GM19328 (cell line): ENCODE data around the gene RASSF7.

Experiments used
- ATAC-seq: cut with Tn5 transposase; IDR thresholded peaks from one replicate; pipeline ENCODE4 v1.9.1; 2021; ENCODE audit warnings: mild to moderate bottlenecking, moderate library complexity; ENCODE audit not compliant: unreplicated experiment

Gene RASSF7

DNA sequence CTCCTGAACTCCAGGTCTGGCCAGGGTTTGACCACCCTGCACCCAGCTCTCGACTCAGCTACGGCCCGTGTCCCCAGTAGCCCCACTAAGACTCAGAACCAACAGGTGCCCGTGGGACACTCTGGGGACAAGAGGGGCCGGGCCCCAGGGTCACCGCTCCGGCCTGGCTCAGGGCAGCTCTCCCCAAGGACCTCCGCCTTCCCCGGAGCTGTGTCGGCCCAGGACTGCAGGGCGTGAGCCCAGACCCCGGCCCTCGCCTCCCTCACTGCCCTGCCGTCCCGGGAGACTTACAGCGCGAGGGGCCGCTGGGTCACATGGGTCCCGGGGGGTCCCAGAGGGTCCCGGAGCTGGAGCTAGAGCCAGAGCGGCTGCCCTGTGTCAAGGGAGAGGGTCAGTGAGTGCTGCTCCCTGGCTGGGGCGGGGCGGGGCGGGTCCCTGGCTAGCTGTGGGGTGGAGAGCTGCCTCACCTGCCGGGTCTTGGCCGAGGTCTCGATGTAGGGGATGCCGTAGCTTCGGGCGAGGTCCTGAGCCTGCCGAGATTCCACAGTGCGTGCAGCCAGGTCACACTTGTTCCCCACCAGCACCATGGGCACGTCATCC lies 27.7 kb upstream of the RASSF7 start:
- ATAC-seq: no peak

DNA sequence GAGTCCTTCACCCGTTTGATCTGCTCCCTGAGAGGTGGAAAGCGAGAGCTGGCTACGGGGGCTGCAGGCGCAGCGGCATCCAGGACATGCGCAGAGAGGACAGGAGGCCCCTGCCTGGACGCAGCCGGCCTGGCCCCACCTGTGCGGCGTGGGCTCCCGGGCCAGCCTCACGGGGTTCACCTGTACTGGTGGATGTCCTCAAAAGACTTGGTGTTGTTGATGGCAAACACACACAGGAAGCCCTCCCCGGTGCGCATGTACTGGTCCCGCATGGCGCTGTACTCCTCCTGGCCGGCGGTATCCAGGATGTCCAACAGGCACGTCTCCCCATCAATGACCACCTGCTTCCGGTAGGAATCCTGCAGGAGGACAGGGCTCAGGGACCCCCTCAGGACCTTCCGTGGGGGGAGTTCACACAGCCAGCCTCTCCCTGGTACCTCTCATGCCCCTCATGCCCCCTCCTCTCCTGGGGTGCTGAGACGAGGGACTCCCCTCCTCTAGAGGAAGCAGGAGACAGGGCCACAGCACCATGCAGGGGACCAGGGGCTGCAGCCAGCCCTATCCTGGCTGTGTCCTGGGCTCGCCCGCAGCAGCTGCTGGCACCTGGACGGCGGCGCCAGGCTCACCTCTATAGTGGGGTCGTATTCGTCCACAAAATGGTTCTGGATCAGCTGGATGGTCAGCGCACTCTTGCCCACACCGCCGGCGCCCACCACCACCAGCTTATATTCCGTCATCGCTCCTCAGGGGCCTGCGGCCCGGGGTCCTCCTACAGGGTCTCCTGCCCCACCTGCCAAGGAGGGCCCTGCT lies 27.0 kb upstream of the RASSF7 start:
- ATAC-seq: no peak

DNA sequence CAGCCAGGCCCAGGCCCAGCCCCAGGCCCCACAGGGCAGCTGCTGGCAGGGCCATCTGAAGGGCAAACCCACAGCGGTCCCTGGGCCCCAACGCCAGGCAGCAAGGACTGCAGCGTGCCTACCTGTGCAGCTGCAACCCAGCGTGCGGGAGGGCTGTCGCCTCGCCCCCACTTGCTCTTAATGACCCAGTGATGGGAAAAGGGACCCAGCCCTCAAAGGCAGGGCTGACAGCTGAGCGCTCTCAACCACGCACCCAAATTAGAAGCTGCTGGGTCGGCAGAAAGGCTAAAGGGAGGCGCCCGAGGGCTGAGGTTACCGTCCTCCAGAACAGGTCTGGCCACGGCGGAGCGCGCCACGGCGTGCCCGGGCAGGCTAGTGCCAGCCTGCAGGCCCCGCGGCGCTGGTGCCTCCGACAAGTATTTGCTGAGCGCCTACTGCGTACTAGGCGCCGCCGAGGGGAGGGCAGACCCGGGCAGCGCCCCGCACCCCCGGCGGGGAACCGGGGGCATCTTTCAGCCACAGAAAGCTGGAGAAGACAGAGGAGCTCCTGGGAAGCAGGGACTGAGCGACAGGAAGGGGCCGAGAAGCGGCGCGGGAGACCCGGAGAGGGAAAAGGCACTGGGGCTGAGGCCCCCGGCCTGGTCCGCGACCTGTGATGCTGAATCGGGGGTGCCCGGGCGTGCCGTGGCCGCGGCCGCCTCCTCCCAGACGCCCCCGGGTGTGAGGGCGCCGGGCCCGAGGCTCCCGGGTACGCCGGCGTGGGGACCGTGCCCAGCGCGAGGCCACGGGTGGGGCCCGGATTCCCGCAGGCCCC lies 26.2 kb upstream of the RASSF7 start:
- no peak for ATAC-seq

DNA sequence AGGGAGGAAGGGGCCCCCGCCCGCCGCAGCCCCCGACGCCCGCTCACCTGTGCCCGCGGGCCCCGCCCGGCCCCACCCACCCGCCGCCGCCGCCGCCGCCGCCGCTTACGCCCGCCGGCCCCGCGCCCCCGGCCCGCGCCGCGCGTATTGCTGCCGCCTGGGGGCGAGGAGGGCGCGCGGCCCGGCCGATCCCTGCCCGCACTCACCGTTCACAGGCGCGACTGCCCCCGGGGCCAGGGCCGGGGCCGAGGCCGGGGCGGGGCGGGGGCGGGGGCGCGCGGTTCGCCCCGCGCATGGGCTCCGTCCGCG lies 25.6 kb upstream of the RASSF7 start:
- no peak for ATAC-seq

DNA sequence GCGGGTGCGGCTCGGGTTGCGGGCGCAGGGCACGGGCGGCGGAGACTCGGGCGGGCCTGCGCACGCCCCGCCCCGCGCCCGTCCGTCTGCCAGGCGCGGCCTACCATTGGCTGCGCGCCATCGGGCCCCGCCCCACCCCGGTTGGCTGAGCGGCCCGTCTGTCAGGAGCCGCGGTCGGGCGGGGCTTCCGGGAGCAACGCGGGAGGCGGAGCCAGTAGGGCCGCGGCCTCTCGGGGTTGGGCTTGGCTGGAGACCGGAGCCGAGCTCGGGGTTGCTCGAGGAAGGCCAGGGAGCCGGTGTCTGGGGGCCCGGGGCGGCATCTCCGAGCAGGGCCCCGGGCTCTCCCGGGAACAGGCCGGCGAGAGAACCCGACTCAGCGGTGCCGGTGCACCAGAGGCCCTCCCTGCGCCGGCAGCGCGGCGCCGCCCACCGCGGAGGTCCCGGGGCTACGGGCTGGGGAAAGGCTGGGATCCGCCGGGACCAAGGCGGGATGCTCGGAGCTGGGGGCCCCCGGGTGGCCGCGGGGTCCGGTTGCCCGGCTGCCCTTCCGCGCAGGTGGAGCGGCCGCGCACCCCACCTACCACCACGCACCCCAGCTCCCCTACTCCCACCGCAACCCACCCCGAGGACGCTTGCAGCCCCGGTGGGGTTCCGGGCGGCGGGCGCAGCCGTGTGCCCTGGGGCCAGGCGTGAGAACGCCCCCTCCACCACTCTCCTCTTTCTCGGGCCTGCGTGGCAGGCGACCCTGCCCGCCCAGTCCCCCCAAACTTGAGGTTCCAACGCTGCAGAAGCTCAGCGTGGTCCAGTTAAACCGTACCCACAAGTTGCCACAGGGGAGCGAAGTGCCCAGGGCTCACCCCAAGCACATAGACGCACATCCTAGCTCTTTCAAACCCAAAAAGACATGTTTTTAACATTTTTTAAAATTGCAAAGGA lies 25.0 kb upstream of the RASSF7 start, which contains the start of gene HRAS:
Gene HRAS (minus strand): TSS at position 58 of the 936 bp plus-strand sequence.
- peak; percentile 69 for ATAC-seq

DNA sequence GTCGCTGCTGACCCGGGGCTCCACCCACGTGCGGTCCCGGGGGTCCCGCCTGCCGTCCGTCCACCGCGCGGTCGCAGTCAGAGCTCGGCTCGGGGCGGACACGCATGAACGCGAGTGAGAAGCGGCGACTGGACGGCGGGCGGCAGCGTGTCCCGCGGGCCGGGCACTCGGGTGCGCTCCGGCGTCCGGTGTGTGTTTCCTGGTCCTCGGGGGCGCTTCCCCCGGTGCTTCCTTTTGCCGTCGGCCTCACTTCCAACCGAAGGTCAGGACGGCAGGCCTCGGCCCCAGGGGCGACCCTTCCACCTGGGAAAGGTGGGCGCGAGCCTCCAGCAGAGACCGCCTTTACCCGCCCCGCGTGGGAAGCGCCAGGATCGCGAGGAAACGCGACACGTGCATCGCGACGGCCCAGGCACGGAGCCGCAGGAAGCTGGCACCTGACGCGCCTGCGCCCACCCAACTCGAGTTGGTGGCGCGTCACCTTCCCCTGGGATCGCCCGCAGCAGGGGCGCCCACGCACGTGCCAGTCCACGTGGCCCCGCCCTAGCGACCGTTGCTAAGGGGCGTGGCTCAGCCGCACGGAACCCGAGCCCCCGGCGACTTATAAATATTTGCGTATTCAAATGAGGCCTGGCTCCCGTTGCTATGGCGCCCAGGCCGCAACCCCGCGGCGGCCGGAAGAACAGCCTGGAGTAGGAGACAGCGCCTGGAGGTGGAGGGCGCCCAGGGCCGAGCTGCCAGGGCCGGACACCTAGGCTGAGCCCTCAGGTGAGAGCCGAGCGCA lies 23.7 kb upstream of the RASSF7 start, which contains the start of gene LRRC56:
Gene LRRC56 (plus strand): TSS at position 687 of the 781 bp plus-strand sequence. CDS start 3,158 bp downstream, outside the sequence.
- peak; percentile 42 for ATAC-seq

DNA sequence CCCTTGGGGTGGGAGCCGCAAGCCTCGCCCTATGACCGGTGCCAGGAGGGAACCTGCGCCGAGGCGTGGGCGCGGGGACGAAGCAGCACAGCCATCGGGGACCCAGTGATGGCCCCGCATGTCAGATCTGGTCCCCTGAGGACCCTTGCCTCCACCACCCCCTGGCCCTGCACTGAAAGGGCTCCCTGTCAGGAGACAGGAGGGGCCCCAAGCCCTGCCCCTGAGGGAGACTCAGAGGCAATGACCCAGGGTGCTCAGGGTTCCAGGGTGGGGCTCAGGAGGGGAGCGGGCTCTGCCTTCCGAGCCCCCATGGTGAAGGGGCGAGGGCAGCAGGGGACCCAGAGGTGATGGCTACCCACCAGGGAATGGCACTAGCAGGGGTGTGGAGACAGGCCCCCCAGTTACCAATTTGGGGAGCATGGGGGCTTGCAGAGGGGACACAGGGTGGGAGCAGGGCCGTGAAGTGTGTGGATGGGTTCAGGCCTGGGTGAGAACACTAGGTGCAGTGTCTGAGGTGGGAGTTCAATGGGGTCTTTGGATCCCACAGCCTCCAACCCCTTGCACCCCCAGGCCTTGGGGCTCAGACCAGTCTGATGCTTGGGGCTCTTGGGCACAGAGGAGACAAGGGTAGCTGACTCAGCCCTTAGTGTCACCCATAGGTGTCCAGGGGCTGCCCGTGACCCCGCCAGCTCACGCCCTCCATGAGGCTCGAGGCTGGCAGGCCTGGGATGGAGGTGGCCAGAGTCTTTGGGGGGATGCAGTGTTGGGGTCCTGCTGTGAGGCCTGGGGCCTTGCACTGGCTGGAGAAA lies 22.9 kb upstream of the RASSF7 start:
- ATAC-seq: no peak

DNA sequence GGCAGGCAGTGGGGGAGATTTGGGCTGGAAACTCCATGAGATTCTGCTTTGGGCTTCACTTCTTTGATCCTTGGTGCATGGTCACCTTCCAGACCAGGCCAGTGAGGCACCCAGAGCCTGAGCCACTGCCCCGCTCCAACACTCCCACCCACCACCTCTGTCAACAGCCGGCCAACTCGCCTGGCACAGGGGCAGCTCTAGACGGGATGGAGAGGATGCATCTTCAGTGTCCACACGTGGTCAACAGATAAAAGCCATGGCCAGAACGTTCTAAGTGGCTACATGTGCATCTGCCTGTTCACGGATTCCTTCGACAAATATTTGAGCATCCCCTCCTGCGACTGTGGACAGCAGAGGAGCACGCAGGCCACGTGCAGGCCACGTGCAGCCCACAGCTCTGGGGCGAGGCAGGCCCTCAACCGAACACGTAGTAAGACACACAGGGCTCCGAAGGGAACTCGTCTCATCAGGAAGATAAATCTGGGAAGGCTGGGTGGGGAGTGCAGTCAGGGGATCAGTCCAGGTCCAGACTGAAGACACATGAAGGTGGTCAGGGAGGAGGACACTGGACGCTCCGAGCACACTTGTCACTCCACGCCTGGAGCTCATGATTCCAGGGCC lies 22.2 kb upstream of the RASSF7 start:
- ATAC-seq: no peak

DNA sequence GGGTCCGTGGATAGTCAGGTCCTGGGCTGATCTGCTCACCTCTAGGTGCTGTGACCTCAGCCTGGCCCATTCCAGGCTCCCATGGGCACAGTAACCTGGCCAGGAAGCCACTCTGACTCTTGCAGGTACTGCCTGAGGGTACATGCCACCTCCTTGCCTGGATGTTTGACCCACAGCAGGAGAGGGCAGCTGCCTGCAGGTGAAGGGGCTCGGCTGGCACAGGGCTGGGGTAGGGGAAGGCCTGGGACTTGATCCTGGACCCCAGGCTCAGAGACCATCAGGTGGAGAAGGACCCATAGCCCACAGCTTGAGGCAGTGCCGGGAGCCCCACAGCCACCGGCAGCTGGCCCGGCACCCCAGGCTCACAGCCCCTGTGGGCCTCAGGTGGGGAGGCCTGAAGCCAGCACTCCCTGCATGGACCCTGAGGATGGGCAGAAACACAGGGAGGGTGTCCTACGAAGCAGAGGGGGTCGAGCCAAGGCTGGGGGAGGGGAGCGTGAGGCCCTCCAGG lies 20.7 kb upstream of the RASSF7 start:
- ATAC-seq: no peak

DNA sequence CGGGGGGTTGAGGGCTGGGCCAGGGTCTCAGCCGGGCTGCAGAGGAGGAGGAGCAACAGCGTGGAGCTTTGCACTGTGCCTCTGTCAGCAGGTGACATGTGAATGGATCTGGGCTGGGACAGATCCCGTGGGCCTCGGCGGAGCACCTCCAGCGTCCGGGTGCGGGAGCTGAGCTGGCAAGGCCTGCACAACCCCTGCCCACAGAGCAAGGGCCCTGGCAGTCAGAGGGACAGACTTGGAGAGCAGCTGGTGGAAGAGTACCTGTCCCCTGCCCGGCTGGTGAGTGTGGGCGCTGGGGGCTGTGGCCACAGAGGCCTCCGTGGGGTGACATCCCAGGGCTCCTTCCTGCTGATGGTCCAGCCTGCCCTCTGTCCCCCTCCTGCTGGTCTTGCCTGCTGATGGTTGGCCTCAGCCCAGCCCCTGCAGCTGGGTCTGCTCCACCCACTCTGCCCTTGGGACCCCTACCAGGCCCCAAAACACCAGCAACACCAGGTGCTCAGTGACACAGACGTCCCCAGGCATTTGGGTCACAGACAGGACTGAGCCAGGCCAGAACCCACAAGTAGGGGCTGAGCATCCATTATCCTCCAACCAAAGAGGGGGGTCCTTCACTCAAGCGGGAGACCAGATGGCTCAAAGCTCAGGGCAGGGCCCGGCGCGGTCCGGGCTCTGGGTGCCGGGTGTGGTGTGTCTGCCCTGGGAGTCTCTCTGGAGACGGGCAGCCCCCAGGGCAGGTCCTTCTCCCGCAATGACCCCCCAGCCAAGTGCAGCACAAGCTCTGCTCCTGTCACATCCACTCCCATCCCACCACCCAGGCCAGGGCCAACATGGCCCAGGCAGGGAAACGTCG lies 20.0 kb upstream of the RASSF7 start:
- ATAC-seq: no peak

DNA sequence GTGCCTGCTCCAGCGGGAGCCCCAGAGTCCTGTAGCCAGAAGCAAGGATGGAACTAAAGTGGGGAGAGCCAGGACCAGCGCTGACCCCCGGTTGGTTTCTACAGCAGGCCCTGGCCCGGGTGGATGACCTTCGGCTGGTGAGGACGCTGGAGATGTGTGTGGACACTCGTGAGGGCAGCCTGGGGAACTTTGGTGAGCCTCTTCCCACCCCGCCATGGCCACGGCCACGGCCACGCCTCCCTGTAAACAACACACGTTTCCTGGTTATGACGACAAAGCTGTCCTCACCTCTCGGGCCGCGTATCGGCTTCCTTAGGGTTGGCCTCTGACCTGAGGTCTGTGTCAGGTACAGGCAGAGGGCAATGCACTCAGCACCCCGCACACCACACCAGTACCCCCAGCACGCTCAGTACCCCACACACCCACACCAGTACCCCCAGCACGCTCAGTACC lies 19.3 kb upstream of the RASSF7 start:
- no peak for ATAC-seq

DNA sequence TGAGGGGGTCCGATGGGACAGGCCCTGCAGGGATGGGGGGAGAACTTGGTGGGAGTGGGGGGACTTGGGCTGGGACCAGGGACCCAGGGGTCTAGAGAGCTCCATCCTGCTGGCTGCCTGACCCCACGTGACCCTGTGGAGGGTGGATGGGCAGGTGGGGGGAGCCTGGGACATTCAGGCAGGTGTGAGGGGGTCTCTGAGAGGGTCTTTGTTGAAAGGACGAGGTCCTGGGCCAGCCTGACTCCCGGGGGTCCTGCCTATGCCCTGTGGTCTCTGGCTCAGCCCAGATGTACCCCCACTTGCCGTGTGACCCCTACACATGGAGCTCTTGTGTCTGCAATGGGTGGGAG lies 16.0 kb upstream of the RASSF7 start:
- ATAC-seq: no peak

DNA sequence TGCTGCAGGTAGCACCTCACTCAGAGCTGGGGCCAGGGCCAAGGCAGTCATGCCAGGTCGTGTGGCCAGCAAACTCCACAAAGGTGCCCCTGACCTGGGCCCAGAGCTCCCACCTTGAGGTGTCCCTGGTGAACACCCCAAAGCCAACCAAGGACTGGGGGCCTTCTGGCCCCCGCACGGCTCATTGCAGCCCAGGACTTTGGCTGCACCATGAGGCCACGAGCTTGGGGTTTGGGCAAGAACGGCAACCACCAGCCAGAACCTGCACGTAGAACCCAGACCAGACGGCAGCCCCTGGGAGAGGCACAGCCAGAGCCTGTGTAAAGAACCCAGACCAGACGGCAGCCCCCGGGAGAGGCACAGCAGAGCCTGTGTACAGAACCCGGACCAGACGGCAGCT lies 15.6 kb upstream of the RASSF7 start:
- ATAC-seq: no peak

DNA sequence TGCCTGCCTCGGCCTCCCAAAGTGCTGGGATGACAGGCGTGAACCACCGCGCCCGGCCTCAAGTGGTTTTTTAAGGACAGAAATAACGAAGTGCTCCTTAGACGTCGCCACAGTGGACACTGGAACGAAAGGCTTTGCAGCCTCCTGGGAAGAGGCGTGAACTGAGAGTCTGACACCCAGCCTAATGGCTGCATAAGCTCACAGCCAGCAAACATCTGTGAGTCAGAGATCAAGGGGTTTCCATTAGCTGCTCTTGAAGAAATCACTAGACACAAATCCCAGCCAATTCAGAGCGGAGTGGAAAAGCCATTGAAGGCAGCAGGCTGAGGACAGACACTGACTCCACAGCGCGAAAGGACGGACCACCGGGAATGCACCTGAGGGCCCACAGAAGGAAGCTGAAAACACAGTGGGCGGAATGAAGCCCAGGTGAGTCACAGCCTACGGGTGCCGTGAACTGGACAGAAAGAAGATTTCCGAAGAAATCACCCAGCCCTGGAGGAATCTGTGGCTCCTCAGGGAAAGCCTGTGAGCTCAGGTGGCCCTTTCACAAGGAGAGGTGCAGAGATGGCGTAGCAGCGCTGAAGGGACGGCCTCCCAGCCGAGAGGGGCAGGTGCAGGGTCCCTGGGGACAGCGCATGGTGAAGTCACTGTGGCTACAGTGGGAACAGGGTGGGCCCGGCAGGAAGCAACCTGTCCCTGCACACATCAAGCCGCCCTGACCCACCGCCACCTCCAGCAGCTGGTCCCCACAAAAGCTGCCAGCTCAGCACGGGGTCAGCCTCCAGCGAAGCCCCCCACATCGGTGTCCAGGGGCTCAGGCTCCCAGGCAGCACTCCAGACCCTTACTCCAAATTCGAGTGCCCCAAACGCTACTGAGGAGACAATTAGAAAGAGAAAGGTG lies 11.8 kb upstream of the RASSF7 start:
- no peak for ATAC-seq

DNA sequence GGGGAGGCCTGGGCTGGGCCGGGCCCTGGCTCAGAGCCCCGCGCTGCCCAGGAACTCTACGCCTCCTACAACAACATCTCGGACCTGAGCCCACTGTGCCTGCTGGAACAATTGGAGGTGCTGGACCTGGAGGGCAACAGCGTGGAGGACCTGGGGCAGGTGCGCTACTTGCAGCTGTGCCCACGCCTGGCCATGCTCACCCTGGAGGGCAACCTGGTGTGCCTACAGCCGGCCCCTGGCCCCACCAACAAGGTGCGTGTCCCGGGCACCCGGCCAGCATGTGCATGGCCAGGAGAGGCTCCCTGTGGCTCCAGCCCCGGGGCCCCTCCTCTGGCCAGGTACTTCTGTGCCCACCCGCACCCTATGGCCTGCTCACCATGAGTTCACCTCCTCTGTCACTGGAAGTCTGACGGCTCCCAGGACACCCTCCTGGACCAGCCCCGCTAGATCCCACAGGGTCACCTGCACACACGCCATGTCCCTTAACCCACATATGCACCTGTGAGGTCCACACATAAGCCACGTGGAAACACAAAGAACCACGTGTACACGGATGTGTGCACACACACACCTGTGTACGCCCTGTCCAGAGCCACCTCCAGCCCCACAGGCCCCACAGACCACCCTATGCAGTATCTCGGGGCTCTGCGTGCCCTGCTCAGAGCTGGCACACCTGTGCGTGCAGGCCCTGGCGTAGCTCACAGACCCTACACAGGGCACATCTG lies 10.6 kb upstream of the RASSF7 start:
- ATAC-seq: no peak

DNA sequence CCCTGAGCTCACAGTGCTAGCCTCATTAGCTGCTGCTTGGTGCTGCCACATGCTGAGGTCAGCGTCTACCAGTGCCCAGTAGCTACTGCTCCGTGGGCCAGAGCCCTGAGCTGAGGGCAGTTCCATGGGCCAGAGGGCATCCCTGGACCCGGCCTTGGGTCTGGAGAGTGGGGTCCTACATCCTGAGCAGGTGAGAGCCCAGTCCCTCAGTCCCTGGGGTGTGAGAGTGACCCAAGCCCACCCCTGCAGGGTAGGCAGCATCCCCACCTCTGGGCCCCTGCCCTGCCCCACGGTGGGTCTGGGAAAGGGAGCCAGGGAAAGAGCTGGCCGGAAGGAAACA lies 10.1 kb upstream of the RASSF7 start:
- no peak for ATAC-seq
